Stimulated activated CD8-positive, alpha-beta memory T cell treated with anti-CD3 and anti-CD28 coated beads, Interleukin-12 subunit alpha, Interleukin-12 subunit beta, amount 100 ng/mL, for 4 hours (primary cell): ENCODE data around the gene TNIP2.
"Not testable (repeated sequence)": the region's sequence is repeated elsewhere in the genome, so short reads cannot be mapped to it uniquely, and the experiment has no call there.

Source experiments
- DNase-seq: peaks from one replicate; pipeline ENCODE4 v3.0.0-alpha.2; 2020; ENCODE audit warnings: low read depth

Gene TNIP2

GRCh38 chr4:2744576-2745270 is 11.4 kb downstream of the TNIP2 start:
- no peak for DNase-seq

GRCh38 chr4:2743518-2744445 is 12.4 kb downstream of the TNIP2 start:
- DNase-seq: no peak

- DNase-seq: no peak
These were observed 13.2 kb downstream of the TNIP2 start for GRCh38 chr4:2742823-2743517.

GRCh38 chr4:2742081-2742822 is 13.9 kb downstream of the TNIP2 start:
- no peak for DNase-seq

- no peak for DNase-seq
These were observed 14.5 kb downstream of the TNIP2 start for GRCh38 chr4:2741626-2742025.

- DNase-seq: not testable (repeated sequence)
These were observed 17.8 kb downstream of the TNIP2 start for GRCh38 chr4:2738296-2738695.

- DNase-seq: no peak
These were observed 20.3 kb downstream of the TNIP2 start for GRCh38 chr4:2735869-2736268.

- DNase-seq: no peak
These were observed 21.5 kb downstream of the TNIP2 start for GRCh38 chr4:2734612-2735011.

- no peak for DNase-seq
These were observed 22.1 kb downstream of the TNIP2 start for GRCh38 chr4:2733844-2734574.

- DNase-seq: no peak
These were observed 22.9 kb downstream of the TNIP2 start for GRCh38 chr4:2733001-2733843.

GRCh38 chr4:2732526-2732925 is 23.6 kb downstream of the TNIP2 start:
- DNase-seq: no peak

- DNase-seq: no peak
These were observed 24.2 kb downstream of the TNIP2 start for GRCh38 chr4:2731907-2732317.

- no peak for DNase-seq
These were observed 26.6 kb downstream of the TNIP2 start for GRCh38 chr4:2729533-2729875.

GRCh38 chr4:2728806-2729532 is 27.2 kb downstream of the TNIP2 start:
- no peak for DNase-seq

GRCh38 chr4:2728221-2728620 is 27.9 kb downstream of the TNIP2 start:
- DNase-seq: no peak

- not testable (repeated sequence) for DNase-seq
These were observed 29.3 kb downstream of the TNIP2 start for GRCh38 chr4:2726881-2727280.

- DNase-seq: no peak
These were observed 30.8 kb downstream of the TNIP2 start for GRCh38 chr4:2725380-2725779.

- no peak for DNase-seq
These were observed 32.4 kb downstream of the TNIP2 start for GRCh38 chr4:2723751-2724150.

GRCh38 chr4:2722033-2722432 is 34.1 kb downstream of the TNIP2 start:
- DNase-seq: no peak

GRCh38 chr4:2721586-2721985 is 34.5 kb downstream of the TNIP2 start:
- no peak for DNase-seq
